Sigmoid colon (tissue), 7 donors: Measurements from ENCODE around the gene CFAP100. TPM values are rescaled to one million over a fixed set of nuclear protein-coding genes. Genes with fewer than 3 reads are reported as not detected.
A peak's percentile ranks its signal among the peaks of the same experiment; 100 is the strongest.

Experiments used
- DNase-seq: peaks from one replicate; pipeline ENCODE4 v3.0.0-alpha.2; 2019
- H3K27ac ChIP-seq, 4 donors: fragments of 200-600 bp; sonication (generic); one replicate each; pipeline ENCODE4 v1.5.1; 2016 to 2019; ENCODE audit warnings: mild to moderate bottlenecking in 1 of 4
- H3K27me3 ChIP-seq, 3 donors: fragments of 200-600 bp; sonication (generic); one replicate each; pipeline ENCODE4 v1.5.1; 2019; ENCODE audit warnings: mild to moderate bottlenecking in 1 of 3
- H3K36me3 ChIP-seq, 4 donors: fragments of 200-600 bp; sonication (generic); one replicate each; pipeline ENCODE4 v1.5.1; 2016 to 2019
- H3K4me1 ChIP-seq, 4 donors: fragments of 200-600 bp; sonication (generic); one replicate each; pipeline ENCODE4 v1.5.1; 2017 to 2019
- H3K4me3 ChIP-seq, 4 donors: fragments of 200-600 bp; sonication (generic); one replicate each; pipeline ENCODE4 v1.5.1; 2017 to 2019; ENCODE audit warnings: mild to moderate bottlenecking in 2 of 4, moderate library complexity in 1 of 4
- H3K9me3 ChIP-seq, 4 donors: fragments of 200-600 bp in 3 of 4; sonication (generic) in 3 of 4; one replicate each; pipeline versions ENCODE4 v1.5.1 to v1.6.1; 2013 to 2019
- EP300 ChIP-seq, 4 donors: sonication (generic); formaldehyde crosslinking; IDR thresholded peaks; one replicate each; pipeline ENCODE4 v1.6.1; 2017; ENCODE audit warnings: antibody characterized with exemption in 4 of 4
- POLR2A ChIP-seq, 2 donors: fragments of 450-650 bp; IDR thresholded peaks; one replicate each; pipeline ENCODE4 v1.6.1; 2016; ENCODE audit warnings: antibody characterized with exemption in 2 of 2, mild to moderate bottlenecking in 2 of 2, moderate library complexity in 2 of 2
- POLR2AphosphoS5 ChIP-seq, 4 donors: sonication (generic); formaldehyde crosslinking; IDR thresholded peaks; one replicate each; pipeline ENCODE4 v1.6.1; 2017; ENCODE audit warnings: antibody characterized with exemption in 4 of 4
- WGBS, 2 donors: extraction: QIAGEN DNeasy Blood & Tissue Kit; methylation state at CpG; one replicate each; pipeline ENCODE4 v1.1.7; 2013; 5-methylcytosine and 5-hydroxymethylcytosine counted together
- intact Hi-C: fragments of 100-400 bp; cut with DNase I; formaldehyde crosslinking; loops from one replicate; pipeline ENCODE4 v1.15.1; 2023
- polyA plus RNA-seq, 3 donors: library from polyadenylated mRNA; stranded (reverse); fragments of 200-250 nt; gene quantifications; one replicate each; pipeline ENCODE4 v1.2.3, GENCODE V29; 2013
- total RNA-seq, 4 donors: library from RNA; depleted of rRNA; stranded (reverse); fragments of >200 nt; gene quantifications; one replicate each; pipeline ENCODE4 v1.1.0, GENCODE V29; 2016
- TF ChIP-seq, protein P1 (sequence below), 4 experiments: fragments of 450-650 bp in 3 of 4; fragments of 200-600 bp in 1 of 4; IDR thresholded peaks; one replicate each; pipeline ENCODE4 v1.5.1; 2016 to 2019; ENCODE audit warnings: antibody characterized with exemption in 4 of 4, mild to moderate bottlenecking in 3 of 4, moderate library complexity in 2 of 4
- donor health status: healthy with polysubstance abuse.
- donor health status: Bipolar disorder and iron deficiency.
- donor health status: healthy.

Gene CFAP100
- total and polyA plus RNA-seq, 7 donors, result not detected

DNA sequence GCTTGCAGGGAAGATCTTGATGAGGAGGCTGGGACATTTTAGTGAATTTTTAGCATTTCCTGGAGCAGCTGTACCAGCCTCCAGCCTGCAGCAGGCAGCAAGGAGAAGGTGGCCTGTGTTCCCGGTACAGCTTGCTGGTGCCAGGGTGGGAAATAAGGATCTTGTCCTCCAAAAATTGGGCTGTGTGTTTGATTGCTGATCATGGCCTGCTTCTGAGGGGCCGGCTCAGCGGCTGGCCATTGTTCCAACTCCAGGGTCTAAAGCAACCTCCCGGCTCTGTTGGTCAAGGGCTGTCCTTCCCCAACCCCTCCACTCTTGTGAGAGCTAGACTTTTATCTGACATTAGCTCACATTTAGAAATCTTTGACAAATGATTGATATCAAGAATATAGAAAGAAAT, 5.0 kb downstream of the CFAP100 start:
- no peak for TF ChIP-seq POLR2AphosphoS5 (IDR thresholded peaks at IDR 0.05)
- TF ChIP-seq, protein P1, sequence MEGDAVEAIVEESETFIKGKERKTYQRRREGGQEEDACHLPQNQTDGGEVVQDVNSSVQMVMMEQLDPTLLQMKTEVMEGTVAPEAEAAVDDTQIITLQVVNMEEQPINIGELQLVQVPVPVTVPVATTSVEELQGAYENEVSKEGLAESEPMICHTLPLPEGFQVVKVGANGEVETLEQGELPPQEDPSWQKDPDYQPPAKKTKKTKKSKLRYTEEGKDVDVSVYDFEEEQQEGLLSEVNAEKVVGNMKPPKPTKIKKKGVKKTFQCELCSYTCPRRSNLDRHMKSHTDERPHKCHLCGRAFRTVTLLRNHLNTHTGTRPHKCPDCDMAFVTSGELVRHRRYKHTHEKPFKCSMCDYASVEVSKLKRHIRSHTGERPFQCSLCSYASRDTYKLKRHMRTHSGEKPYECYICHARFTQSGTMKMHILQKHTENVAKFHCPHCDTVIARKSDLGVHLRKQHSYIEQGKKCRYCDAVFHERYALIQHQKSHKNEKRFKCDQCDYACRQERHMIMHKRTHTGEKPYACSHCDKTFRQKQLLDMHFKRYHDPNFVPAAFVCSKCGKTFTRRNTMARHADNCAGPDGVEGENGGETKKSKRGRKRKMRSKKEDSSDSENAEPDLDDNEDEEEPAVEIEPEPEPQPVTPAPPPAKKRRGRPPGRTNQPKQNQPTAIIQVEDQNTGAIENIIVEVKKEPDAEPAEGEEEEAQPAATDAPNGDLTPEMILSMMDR (IDR thresholded peaks at IDR 0.05), result peak in 1 of 4 experiments; percentile 2
- no peak for TF ChIP-seq EP300 (IDR thresholded peaks at IDR 0.05)
- no peak for TF ChIP-seq POLR2A (IDR thresholded peaks at IDR 0.05)
- Histone ChIP-seq H3K27ac (no peak overlapping the region), H3K36me3 (no peaks in the 10 kb centered on the region), H3K4me3 (no peak overlapping the region), H3K9me3 (no peaks in the 10 kb centered on the region), H3K27me3 (peaks cover 0 to 5% (median 0%) of the 10 kb centered on the region in 3 donors), H3K4me1 (peaks cover 0 to 16% (median 7%) of the 10 kb centered on the region in 4 donors)
- DNase-seq, result peak; percentile 7
- WGBS, 2 donors, result 91 to 94% methylated on average over 4 of the region's 4 CpGs
- intact Hi-C loops, result no loop called here

DNA sequence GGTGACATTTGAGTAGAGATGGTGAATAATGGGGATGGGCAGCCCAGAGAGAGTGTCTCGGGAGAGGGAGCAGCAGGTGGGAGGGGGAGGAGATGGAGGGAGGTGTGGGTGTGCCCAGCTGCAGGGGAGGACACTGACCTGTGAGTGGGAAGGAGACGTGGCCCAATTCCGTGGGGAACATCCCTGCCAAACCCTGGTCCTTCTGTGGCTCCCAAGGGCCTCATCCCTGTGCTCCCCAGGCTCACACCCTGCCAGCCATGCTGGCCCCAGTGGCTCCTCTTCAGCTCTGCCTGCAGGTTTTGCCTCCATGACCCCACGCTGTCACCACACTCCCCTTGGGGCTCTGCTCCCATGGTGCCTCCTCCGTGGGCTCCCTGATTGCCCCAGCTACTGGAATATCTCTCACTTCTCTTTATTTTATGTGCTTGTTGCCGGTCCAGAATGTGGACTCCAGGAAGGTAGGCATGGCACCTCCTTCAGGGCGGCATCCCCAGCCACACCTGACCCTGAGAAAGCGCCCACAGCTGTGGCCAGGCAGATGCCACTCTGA, 7.0 kb downstream of the CFAP100 start:
- TF ChIP-seq POLR2AphosphoS5 (IDR thresholded peaks at IDR 0.05) (no peak), POLR2A (IDR thresholded peaks at IDR 0.05) (no peak), EP300 (IDR thresholded peaks at IDR 0.05) (no peak)
- TF ChIP-seq, protein P1 (IDR thresholded peaks at IDR 0.05), result no peak
- Histone ChIP-seq H3K4me3 (no peak overlapping the region), H3K27me3 (no peaks in the 10 kb centered on the region), H3K4me1 (peaks cover 0 to 10% (median 3%) of the 10 kb centered on the region in 4 donors), H3K36me3 (no peaks in the 10 kb centered on the region), H3K27ac (no peak overlapping the region), H3K9me3 (no peaks in the 10 kb centered on the region)
- intact Hi-C loops, result no loop called here
- peak; percentile 62 for DNase-seq
- 50 to 71% methylated on average over 8 of the region's 8 CpGs for WGBS, 2 donors

DNA sequence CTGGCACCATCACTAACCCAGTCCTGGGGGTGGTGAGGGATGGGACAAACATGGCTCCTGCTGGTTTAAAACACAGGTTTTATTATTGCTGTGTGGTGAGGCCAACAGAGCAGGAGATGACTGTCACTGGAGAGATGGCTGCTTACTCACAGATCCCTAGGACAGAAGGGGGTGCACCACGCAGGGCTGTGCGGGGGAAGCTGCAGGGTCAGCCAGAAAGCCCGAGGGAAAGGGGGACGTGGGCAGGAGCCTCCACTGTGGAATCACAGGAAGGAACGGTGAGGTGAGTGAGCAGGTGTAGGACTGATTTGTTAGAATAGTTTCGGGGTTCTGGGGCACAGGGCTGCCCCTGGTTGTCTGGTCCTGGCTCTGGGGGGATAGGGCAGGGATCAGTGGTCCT, 7.5 kb downstream of the CFAP100 start:
- Histone ChIP-seq H3K9me3 (no peaks in the 10 kb centered on the region), H3K27ac (no peak overlapping the region), H3K4me1 (peaks cover 0 to 10% (median 3%) of the 10 kb centered on the region in 4 donors), H3K36me3 (no peaks in the 10 kb centered on the region), H3K4me3 (no peak overlapping the region), H3K27me3 (no peaks in the 10 kb centered on the region)
- intact Hi-C loops, result no loop called here
- WGBS, 2 donors, result 79% methylated on average over 6 of the region's 6 CpGs
- DNase-seq, result no peak
- TF ChIP-seq EP300 (IDR thresholded peaks at IDR 0.05) (no peak), POLR2AphosphoS5 (IDR thresholded peaks at IDR 0.05) (no peak), POLR2A (IDR thresholded peaks at IDR 0.05) (no peak)
- TF ChIP-seq, protein P1 (IDR thresholded peaks at IDR 0.05), result no peak

- intact Hi-C loops, result no loop called here
- Histone ChIP-seq H3K9me3 (peaks cover 0 to 4% (median 0%) of the 10 kb centered on the region in 4 donors), H3K27ac (no peak overlapping the region), H3K36me3 (no peaks in the 10 kb centered on the region), H3K4me3 (no peak overlapping the region), H3K27me3 (no peaks in the 10 kb centered on the region), H3K4me1 (peaks cover 0 to 7% (median 3%) of the 10 kb centered on the region in 4 donors)
- WGBS, 2 donors, result 87 to 88% methylated on average over 12 of the region's 12 CpGs
- peak; percentile 57 for DNase-seq
- no peak for TF ChIP-seq POLR2AphosphoS5 (IDR thresholded peaks at IDR 0.05)
- TF ChIP-seq POLR2A (IDR thresholded peaks at IDR 0.05), result no peak
- TF ChIP-seq, protein P1 (IDR thresholded peaks at IDR 0.05), result no peak
- no peak for TF ChIP-seq EP300 (IDR thresholded peaks at IDR 0.05)
Measured at GRCh38 chr3:126402666-126403302, 8.1 kb downstream of the CFAP100 start.
